Hepatocyte (in vitro differentiated cells): Measurements from ENCODE around the gene KRTAP10-9.
"Not testable (repeated sequence)": the region's sequence is repeated elsewhere in the genome, so short reads cannot be mapped to it uniquely, and the experiment has no call there.

Source experiments
- CTCF ChIP-seq: fragments of 200-600 bp; sonication (generic); IDR thresholded peaks from 2 replicates; pipeline ENCODE4 v1.5.1; 2016; ENCODE audit warnings: antibody characterized with exemption, mild to moderate bottlenecking; ENCODE audit not compliant: poor library complexity
- EZH2 ChIP-seq: fragments of 200-600 bp; sonication (generic); IDR thresholded peaks from 2 replicates; pipeline ENCODE4 v1.6.1; 2016; ENCODE audit warnings: antibody characterized with exemption, mild to moderate bottlenecking, borderline replicate concordance
- EZH2phosphoT487 ChIP-seq: fragments of 200-600 bp; sonication (generic); IDR thresholded peaks from one replicate; pipeline ENCODE4 v1.6.1; 2018; ENCODE audit warnings: antibody characterized with exemption, mild to moderate bottlenecking, low read depth, moderate library complexity; ENCODE audit not compliant: unreplicated experiment, severe bottlenecking

GRCh38 chr21:44637851-44638348 lies 11.0 kb downstream of the KRTAP10-9 start:
- not testable (repeated sequence) for TF ChIP-seq CTCF, EZH2, EZH2phosphoT487
